SHP77 (cell line): ENCODE results near the gene CAMTA1.

Experiments
- DNase-seq, 2 experiments: peaks; one replicate each; lab custom pipeline; 2025; lab: John Stamatoyannopoulos, UW

Gene CAMTA1

GRCh38 chr1:6928106-6928885 lies 143.0 kb downstream of the CAMTA1 start:
- DNase-seq, result no peak

DNA sequence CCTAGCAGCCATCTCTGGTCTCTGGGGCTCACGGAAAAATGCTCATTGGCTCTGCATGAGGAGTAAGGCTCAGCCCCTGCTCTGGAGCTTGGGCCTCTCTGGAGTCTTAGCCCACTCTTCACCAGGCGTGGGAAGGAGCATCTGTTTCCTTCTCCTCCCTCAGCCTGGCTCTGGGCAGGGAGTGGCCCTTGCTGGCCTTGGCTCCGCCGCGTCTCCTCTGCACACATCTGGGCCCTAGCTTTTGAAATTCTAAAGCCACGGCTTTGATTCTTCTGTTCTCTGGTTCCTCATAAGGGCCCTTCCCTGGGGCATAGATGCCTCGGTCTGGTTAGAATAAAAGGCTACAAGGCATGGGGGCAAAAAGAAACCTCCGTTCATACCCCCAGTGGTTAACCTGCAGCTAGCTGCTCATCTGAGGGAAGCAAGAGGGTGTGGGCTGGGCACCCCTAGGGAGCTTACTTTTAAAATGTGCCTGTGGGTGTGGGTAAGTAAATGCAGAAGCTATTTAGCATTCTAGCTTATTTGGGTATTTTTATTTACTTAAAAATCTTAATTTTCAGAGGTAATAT lies 145.6 kb downstream of the CAMTA1 start:
- no peak for DNase-seq

GRCh38 chr1:6935361-6935883 lies 150.2 kb downstream of the CAMTA1 start:
- no peak for DNase-seq

DNA sequence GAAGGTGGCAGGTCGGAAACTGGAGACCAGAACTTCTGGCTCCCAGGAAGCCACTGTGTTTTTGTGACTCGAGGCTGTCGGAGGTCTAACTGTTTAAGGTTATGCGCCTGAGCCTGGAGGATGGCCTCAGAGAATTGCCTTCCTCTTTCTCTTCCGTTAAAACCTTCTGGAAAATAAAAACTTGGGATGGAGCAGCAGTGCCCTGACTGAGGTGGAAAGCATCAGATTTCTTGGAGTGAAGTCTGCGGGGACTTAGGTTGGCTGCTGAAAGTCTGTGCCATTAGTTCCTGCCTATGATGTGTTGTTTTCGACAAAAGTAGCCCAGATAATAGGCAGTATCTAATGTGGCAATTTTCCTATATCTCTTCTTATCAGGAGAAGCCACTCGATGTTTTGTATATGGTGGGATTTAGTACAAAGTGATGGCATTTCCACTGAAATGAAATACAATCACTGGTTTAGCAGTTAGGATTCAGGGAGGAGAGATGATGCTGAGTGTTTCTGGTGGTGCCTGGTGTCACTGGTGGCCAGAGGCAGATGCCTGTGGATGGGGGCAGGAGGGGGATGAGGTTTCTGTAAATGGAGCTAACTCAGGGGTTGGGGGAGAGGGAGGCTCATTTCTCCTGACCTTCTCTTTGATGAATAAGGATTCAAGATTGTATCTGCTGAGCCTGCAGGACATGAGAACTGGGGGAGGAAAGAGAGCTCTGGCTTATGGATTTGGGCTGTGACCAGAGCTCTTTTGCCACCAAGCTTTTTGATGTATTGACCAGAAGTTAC lies 150.8 kb downstream of the CAMTA1 start:
- DNase-seq, result no peak

DNA sequence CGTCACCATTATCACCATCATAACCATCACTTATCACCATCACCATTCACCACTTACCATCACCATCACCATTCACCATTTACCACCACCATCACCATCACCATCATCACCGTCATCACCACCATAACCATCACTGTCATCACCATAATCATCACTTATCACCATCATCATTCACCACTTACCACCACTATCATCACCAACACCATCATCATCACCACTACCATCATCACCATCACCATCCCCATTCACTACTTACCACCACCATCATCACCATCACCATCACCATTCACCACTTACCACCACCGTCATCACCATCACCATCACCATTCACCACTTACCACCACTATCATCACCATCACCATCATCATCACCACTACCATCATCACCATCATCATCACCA lies 151.8 kb downstream of the CAMTA1 start:
- no peak for DNase-seq

DNA sequence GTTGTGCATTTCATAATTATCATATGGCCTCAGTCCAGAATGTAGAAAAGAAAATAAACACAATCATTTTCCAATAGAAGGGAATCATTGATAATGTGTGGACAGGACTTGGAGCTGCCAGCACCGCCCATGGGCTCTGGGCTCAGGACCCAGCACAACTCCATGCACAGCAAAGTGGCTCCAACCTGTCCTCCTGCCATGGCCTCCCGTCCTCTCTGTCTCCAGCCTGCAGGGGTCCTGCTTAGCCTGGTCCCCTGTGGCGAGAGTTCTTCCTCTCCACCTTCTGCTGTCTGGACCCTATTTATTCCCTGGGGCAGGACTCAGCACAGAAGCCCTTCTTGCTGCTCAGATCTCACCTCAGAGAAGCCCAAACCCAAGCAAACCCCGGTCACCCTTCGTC lies 154.1 kb downstream of the CAMTA1 start:
- DNase-seq, result no peak

- DNase-seq, result no peak
Measured at GRCh38 chr1:6941786-6942185, 156.5 kb downstream of the CAMTA1 start.

DNA sequence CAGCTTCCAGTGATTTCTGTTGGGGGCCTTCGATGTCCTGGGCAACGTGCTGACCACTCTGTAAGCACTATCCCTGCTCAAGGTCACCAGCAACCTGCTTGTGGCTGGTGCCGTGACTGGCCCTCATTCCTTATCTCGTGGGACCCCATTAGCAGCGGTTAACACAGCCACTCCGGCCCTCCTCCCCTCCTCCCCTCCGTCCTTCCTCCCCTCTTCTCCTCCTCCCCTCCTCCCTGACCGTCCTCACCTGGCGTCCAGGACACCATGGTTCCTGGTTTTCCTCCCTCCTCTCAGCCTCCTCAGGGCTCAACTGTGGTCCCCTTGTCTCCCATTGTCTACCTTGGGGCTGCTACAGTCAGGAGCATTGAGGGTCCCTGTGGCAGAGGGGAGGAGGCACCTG lies 157.7 kb downstream of the CAMTA1 start:
- DNase-seq, result no peak

GRCh38 chr1:6944434-6944833 lies 159.2 kb downstream of the CAMTA1 start:
- no peak for DNase-seq

GRCh38 chr1:6947952-6948351 lies 162.7 kb downstream of the CAMTA1 start:
- no peak for DNase-seq

DNA sequence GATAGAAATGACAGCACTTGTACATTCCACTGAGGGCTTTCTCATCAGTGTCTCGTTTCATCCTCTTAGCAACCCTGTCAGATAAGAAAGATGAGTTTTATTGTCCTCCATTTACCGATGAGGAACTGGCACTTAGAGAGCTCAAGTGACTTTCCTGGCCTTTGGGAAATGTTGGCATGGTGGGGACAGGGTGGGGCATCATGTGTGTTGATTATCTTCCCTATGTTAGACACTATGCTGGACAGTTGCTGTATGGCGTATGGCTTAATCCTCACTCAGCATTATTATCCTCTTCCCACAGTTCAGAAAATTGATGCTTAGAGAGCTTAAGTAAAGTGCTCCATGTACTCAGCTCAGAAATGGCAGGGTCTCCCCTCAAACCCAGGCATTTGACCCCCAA lies 163.2 kb downstream of the CAMTA1 start:
- no peak for DNase-seq

DNA sequence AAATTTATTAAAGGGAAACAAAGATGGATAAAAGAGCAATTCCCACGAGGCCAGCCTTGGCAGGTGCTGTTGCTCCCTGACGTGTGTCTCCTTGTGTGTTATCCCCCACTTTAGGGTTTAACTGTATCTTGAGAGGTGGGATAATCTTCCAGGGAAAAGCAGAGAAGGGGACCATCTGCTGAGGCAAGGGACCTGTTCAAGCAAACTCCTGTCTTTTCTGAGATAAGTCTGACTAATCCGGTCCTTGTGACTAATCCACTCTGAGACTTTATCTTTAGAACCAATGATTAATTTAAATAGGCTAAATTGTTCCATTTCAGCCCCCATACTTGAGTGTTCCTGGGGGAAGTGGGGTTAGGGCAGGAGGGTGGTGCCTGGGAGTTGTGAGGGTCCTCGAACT lies 163.6 kb downstream of the CAMTA1 start:
- DNase-seq, result no peak

DNA sequence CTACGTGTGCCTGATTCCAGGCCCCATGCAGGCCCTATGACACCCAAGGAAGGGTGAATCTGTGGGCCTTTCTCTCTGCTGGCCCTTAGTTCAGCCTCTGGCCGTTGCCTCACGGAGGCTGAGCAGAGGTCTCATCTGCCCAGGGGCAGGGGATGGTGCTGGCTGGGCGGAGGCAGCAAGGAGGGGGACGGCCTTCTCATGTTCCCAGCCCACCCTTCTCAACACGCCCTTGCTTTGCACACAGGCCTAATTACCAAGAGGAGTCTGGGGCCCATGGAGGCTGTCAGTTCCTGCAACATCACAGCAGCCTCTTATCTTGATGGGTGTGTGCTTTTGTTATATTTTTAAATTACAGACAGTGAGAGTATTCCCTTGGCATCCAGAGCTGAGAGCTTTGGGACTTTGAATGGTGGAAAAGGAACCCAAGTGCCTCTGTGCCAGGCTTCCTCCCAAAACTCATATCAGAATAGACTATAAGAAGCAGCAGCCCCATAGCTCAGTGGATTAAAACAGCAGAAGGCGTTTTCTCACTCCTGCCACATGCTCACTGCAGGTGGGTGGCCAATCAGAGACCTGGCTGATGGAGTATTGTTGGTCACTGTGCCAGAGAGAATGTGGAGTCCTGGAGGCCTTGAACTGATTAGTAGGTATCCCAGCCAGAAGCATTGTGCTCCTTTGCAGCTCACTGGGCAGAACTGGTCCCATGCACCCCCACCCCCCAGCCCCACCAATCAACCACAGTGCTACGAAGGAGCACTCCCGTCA lies 164.9 kb downstream of the CAMTA1 start:
- no peak for DNase-seq

DNA sequence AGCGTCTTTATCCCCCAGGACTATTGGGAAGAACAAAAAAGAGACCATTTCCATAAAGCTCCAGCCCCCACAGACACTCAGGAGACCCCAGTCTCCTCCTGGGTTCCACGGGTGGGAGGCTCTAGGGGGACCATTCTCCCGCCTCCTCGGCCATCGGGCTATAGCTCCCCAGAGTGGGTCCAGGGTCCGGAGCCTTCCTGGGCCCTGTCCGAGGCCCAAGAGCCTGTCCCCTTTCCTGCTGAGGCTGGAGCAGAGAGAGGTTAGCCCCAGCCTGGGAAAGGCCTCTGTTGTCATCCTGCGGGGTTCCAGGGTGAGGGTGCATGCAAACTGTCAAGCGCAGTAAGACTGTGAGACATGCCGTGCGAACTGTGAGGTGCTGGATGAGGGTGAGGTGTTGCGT lies 166.3 kb downstream of the CAMTA1 start:
- no peak for DNase-seq

GRCh38 chr1:6953216-6953615 lies 168.0 kb downstream of the CAMTA1 start:
- no peak for DNase-seq

GRCh38 chr1:6953907-6954364 lies 168.7 kb downstream of the CAMTA1 start:
- no peak for DNase-seq

DNA sequence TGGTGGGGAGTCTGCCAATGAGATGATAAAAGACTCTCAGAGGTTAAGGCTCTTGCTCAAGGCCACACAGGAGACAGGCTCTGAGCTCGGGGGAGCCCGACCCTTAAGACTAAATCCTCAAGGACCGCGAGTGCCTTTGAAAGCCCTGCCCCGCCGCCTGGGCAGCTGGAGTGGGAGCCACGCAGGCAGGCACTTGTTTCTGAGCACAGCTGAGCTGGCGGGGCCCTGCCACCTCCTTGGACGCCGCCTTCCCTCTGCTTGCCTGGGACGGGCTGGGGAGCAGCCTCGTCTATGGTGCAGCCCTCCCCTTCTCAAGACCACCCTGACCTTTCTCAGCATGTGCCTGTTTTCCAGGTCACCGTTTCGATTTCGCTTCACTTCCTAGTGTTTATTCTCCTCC lies 169.3 kb downstream of the CAMTA1 start:
- DNase-seq, result no peak

DNA sequence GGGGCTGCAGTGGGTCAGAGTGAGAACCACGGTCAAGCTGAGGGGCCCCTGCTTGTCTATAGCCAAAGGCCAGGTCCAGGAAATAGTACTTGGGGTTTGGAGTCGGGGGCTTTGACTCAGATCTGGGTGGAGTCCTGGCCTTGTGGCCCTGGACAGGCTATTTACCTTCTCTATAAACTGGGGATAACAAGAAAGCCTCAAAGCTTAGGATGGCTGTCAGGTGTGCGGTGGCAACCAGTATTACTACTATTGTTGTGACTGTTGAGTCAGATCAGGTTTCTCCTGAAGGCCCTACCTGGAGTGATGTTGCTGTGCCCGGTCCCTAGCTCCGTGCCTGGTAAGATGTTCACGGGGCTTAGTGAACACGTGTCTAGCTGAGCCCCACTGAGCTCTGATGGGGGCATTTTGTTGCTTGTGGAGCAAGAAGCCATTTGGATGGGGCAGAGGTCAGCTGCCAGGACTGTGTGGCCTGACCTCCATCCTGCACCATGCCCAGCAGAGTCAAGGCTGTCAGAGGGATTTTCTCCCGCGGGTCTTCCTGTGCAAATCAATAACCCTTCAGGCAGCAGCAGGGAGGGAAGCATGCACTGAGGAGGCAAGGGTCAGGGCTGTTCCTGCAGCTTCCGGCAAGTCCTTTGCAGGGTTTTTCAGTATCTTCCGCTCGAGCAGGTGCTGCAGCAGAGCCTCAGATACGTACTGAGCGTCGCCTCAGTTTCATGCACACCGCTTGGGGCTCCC lies 170.3 kb downstream of the CAMTA1 start:
- DNase-seq, result no peak

- DNase-seq, result no peak
Measured at GRCh38 chr1:6956488-6957159, 171.4 kb downstream of the CAMTA1 start.

DNA sequence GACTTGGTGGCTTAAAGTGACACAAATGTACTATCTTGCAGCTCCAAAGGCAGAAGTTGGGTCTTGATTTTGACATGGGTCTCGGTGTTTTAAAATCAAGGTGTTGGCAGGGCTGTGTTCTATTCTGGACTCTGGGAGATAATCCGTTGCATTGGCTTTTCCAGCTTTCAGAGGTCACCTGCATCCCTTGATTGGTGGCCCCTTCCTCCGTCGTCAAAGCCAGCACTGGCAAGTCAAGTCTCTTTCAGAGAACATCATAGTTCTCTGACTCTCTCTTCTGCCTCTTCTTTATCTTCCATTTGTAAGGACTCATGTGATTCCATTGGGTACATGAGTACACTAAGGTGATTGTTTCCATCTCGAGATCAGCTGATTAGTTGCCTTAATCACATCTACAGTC lies 172.1 kb downstream of the CAMTA1 start:
- DNase-seq, result no peak
